GM12891 (cell line): ENCODE measurements around the gene PHYHD1.

Source experiments
- PAX5 ChIP-seq: IDR thresholded peaks from 2 replicates; pipeline ENCODE4 v1.6.1; 2011; ENCODE audit warnings: low read length, moderate library complexity, mild to moderate bottlenecking; ENCODE audit not compliant: insufficient read depth, severe bottlenecking
- POLR2A ChIP-seq: IDR thresholded peaks from 2 replicates; pipeline ENCODE4 v1.6.1; 2011; ENCODE audit warnings: low read depth, low read length, control low read depth
- POLR2AphosphoS5 ChIP-seq: IDR thresholded peaks from 2 replicates; pipeline ENCODE4 v1.6.1; 2011; ENCODE audit warnings: low read depth, low read length, control low read depth
- POU2F2 ChIP-seq: IDR thresholded peaks from 2 replicates; pipeline ENCODE4 v1.6.1; 2011; ENCODE audit warnings: low read depth, mild to moderate bottlenecking, control low read depth, low read length, moderate library complexity
- SPI1 ChIP-seq: IDR thresholded peaks from 2 replicates; pipeline ENCODE4 v1.6.1; 2011; ENCODE audit warnings: low read depth, low read length, control low read depth
- TAF1 ChIP-seq: IDR thresholded peaks from 2 replicates; pipeline ENCODE4 v1.6.1; 2011; ENCODE audit warnings: low read depth, low read length, control low read depth

DNA sequence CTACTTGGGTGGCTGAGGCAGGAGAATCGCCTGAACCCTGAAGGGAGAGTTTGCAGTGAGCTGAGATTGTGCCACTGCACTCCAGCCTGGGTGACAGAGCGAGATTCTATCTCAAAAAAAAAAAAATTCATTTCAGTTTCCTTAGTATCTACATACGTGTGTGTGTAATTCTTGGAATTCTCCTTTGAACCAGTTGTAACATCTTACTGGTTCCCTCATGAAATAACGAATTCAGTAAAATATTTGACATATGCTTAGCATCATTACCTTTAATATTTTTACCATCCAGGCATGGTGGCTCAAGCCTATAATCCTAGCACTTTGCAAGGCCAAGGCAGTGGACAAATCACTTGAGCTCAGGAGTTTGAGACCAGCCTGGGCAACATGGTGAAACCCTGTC lies 8.8 kb downstream of the PHYHD1 start:
- no peak for TF ChIP-seq POLR2AphosphoS5
- no peak for TF ChIP-seq POLR2A
- TF ChIP-seq TAF1 = no peak
- TF ChIP-seq POU2F2 = no peak
- TF ChIP-seq PAX5 = no peak
- TF ChIP-seq SPI1 = no peak
